Activated T-helper 1 cell treated with anti-CD3 and anti-CD28 coated beads, Interleukin-12 subunit alpha, Interleukin-12 subunit beta, Interleukin-2, Interleukin-4 antibody, amounts not matched to agents 30 ng/mL and 10 ng/mL and 1 ng/mL, durations not matched to agents 14 hours and 24 hours and 36 hours (primary cell): Measurements from ENCODE around the gene PFDN1. TPM values are rescaled to one million over a fixed set of nuclear protein-coding genes. Genes with fewer than 3 reads are reported as not detected.

ENCODE experiments used
- DNase-seq: peaks from one replicate; pipeline ENCODE4 v3.0.0; 2021; ENCODE audit warnings: low spot score
- H3K27ac Mint-ChIP-seq: one replicate; pipeline ENCODE4 v1.8.0; 2021; ENCODE audit warnings: mild to moderate bottlenecking, mixed read lengths
- H3K27me3 Mint-ChIP-seq: one replicate; pipeline ENCODE4 v1.8.0; 2022; ENCODE audit warnings: mild to moderate bottlenecking, moderate library complexity, mixed read lengths; ENCODE audit not compliant: insufficient read depth
- H3K36me3 Mint-ChIP-seq: one replicate; pipeline ENCODE4 v1.8.0; 2021; ENCODE audit warnings: low read depth, mixed read lengths
- H3K4me1 Mint-ChIP-seq: one replicate; pipeline ENCODE4 v1.8.0; 2021; ENCODE audit warnings: low read depth, mixed read lengths
- H3K4me3 Mint-ChIP-seq: one replicate; pipeline ENCODE4 v1.8.0; 2021; ENCODE audit warnings: mild to moderate bottlenecking, moderate library complexity, mixed read lengths
- H3K9me3 Mint-ChIP-seq: one replicate; pipeline ENCODE4 v1.8.0; 2021; ENCODE audit warnings: mixed read lengths
- intact Hi-C: fragments of 100-400 bp; cut with micrococcal nuclease; formaldehyde crosslinking; loops from one replicate; pipeline ENCODE4 v1.15.1; 2024
- total RNA-seq: library from RNA; stranded (reverse); gene quantifications from 2 replicates; pipeline ENCODE4 v1.2.3, GENCODE V29; 2022

Gene PFDN1
- total RNA-seq, 1 donor from 2014 or later = 60.6 TPM

- peaks cover 34% of the 10 kb centered on the region for H3K4me1 Mint-ChIP-seq
- H3K36me3 Mint-ChIP-seq = no peaks in the 10 kb centered on the region
- no peak overlapping the region for H3K4me3 Mint-ChIP-seq
- intact Hi-C loops = loop anchor here (5.0 kb wide), 1 partner anchor 43 kb away; the partner anchor contains the start of gene CYSTM1
- H3K9me3 Mint-ChIP-seq = no peaks in the 10 kb centered on the region
- DNase-seq = no peak
- no peaks in the 10 kb centered on the region for H3K27me3 Mint-ChIP-seq
- peak overlapping the region; percentile 42 for H3K27ac Mint-ChIP-seq
These were observed 82.7 kb downstream of the PFDN1 start for GRCh38 chr5:140220032-140220697.

- Mint-ChIP-seq H3K27ac (no peak overlapping the region), H3K9me3 (no peaks in the 10 kb centered on the region), H3K27me3 (no peaks in the 10 kb centered on the region), H3K4me3 (no peak overlapping the region), H3K4me1 (peaks cover 36% of the 10 kb centered on the region), H3K36me3 (no peaks in the 10 kb centered on the region)
- no peak for DNase-seq
- intact Hi-C loops = no loop called here
These were observed 83.6 kb downstream of the PFDN1 start for GRCh38 chr5:140219068-140219991.

- Mint-ChIP-seq H3K4me3 (no peak overlapping the region), H3K9me3 (no peaks in the 10 kb centered on the region), H3K27me3 (no peaks in the 10 kb centered on the region), H3K4me1 (peaks cover 36% of the 10 kb centered on the region), H3K27ac (no peak overlapping the region), H3K36me3 (no peaks in the 10 kb centered on the region)
- intact Hi-C loops = no loop called here
- no peak for DNase-seq
These were observed 85.4 kb downstream of the PFDN1 start for GRCh38 chr5:140217299-140218026.

GRCh38 chr5:140216478-140217074 is 86.3 kb downstream of the PFDN1 start:
- peaks cover 28% of the 10 kb centered on the region for H3K4me1 Mint-ChIP-seq
- no peaks in the 10 kb centered on the region for H3K27me3 Mint-ChIP-seq
- H3K27ac Mint-ChIP-seq = no peak overlapping the region
- no peak overlapping the region for H3K4me3 Mint-ChIP-seq
- H3K9me3 Mint-ChIP-seq = no peaks in the 10 kb centered on the region
- intact Hi-C loops = no loop called here
- H3K36me3 Mint-ChIP-seq = no peaks in the 10 kb centered on the region
- DNase-seq = no peak

GRCh38 chr5:140215276-140215675 is 87.6 kb downstream of the PFDN1 start:
- H3K36me3 Mint-ChIP-seq = no peaks in the 10 kb centered on the region
- H3K4me3 Mint-ChIP-seq = no peak overlapping the region
- H3K27me3 Mint-ChIP-seq = no peaks in the 10 kb centered on the region
- no peak for DNase-seq
- intact Hi-C loops = no loop called here
- no peak overlapping the region for H3K27ac Mint-ChIP-seq
- H3K9me3 Mint-ChIP-seq = no peaks in the 10 kb centered on the region
- H3K4me1 Mint-ChIP-seq = peaks cover 16% of the 10 kb centered on the region

- H3K9me3 Mint-ChIP-seq = no peaks in the 10 kb centered on the region
- no peak overlapping the region for H3K4me3 Mint-ChIP-seq
- H3K4me1 Mint-ChIP-seq = peaks cover 12% of the 10 kb centered on the region
- no peak for DNase-seq
- no peaks in the 10 kb centered on the region for H3K27me3 Mint-ChIP-seq
- H3K36me3 Mint-ChIP-seq = peaks cover 2% of the 10 kb centered on the region
- H3K27ac Mint-ChIP-seq = no peak overlapping the region
- intact Hi-C loops = no loop called here
These were observed 88.1 kb downstream of the PFDN1 start for GRCh38 chr5:140214831-140215230.

GRCh38 chr5:140213370-140213983 is 89.4 kb downstream of the PFDN1 start:
- Mint-ChIP-seq H3K27me3 (no peaks in the 10 kb centered on the region), H3K4me3 (no peak overlapping the region)
- intact Hi-C loops = no loop called here

GRCh38 chr5:140208065-140208464 is 94.8 kb downstream of the PFDN1 start:
- Mint-ChIP-seq H3K9me3 (peaks cover 7% of the 10 kb centered on the region), H3K27ac (no peak overlapping the region), H3K4me1 (peaks cover 16% of the 10 kb centered on the region), H3K27me3 (peaks cover 4% of the 10 kb centered on the region), H3K4me3 (no peak overlapping the region), H3K36me3 (peaks cover 5% of the 10 kb centered on the region)
- intact Hi-C loops = no loop called here
- no peak for DNase-seq

More at GRCh38 chr5:140213370-140213983, 89.4 kb downstream of the PFDN1 start:
- no peak overlapping the region for H3K27ac Mint-ChIP-seq
- DNase-seq = no peak
- H3K9me3 Mint-ChIP-seq = no peaks in the 10 kb centered on the region
- peaks cover 9% of the 10 kb centered on the region for H3K4me1 Mint-ChIP-seq
- H3K36me3 Mint-ChIP-seq = peaks cover 4% of the 10 kb centered on the region

GRCh38 chr5:140207250-140207964 is 95.5 kb downstream of the PFDN1 start:
- Mint-ChIP-seq H3K36me3 (peaks cover 5% of the 10 kb centered on the region), H3K27ac (peak overlapping the region; percentile 35), H3K4me1 (peaks cover 16% of the 10 kb centered on the region), H3K27me3 (peaks cover 4% of the 10 kb centered on the region), H3K9me3 (peaks cover 7% of the 10 kb centered on the region), H3K4me3 (no peak overlapping the region)
- intact Hi-C loops = no loop called here
- no peak for DNase-seq

- Mint-ChIP-seq H3K27me3 (peaks cover 6% of the 10 kb centered on the region), H3K4me3 (no peak overlapping the region), H3K9me3 (peaks cover 7% of the 10 kb centered on the region), H3K36me3 (peaks cover 5% of the 10 kb centered on the region), H3K27ac (no peak overlapping the region), H3K4me1 (peaks cover 16% of the 10 kb centered on the region)
- intact Hi-C loops = no loop called here
- no peak for DNase-seq
These were observed 96.9 kb downstream of the PFDN1 start for GRCh38 chr5:140205952-140206351.

- intact Hi-C loops = no loop called here
- H3K9me3 Mint-ChIP-seq = peaks cover 7% of the 10 kb centered on the region
These were observed 97.7 kb downstream of the PFDN1 start for GRCh38 chr5:140205216-140205615.

GRCh38 chr5:140202610-140203009 is 100.3 kb downstream of the PFDN1 start:
- intact Hi-C loops = no loop called here

More at GRCh38 chr5:140205216-140205615, 97.7 kb downstream of the PFDN1 start:
- Mint-ChIP-seq H3K27me3 (peaks cover 6% of the 10 kb centered on the region), H3K36me3 (peaks cover 5% of the 10 kb centered on the region), H3K4me1 (peaks cover 16% of the 10 kb centered on the region), H3K4me3 (no peak overlapping the region), H3K27ac (no peak overlapping the region)
- DNase-seq = no peak

More at GRCh38 chr5:140202610-140203009, 100.3 kb downstream of the PFDN1 start:
- Mint-ChIP-seq H3K4me3 (no peak overlapping the region), H3K9me3 (no peaks in the 10 kb centered on the region), H3K27me3 (peaks cover 6% of the 10 kb centered on the region), H3K4me1 (peaks cover 9% of the 10 kb centered on the region), H3K36me3 (no peaks in the 10 kb centered on the region), H3K27ac (no peak overlapping the region)
- no peak for DNase-seq
